GM21737 (cell line): ENCODE data around the gene FYB1.

ENCODE experiments used
- ATAC-seq: cut with Tn5 transposase; IDR thresholded peaks from one replicate; pipeline ENCODE4 v1.9.1; 2021; ENCODE audit warnings: mild to moderate bottlenecking, moderate library complexity; ENCODE audit not compliant: unreplicated experiment

FYB1 gene

GRCh38 chr5:39062104-39062503 is 157.3 kb downstream of the FYB1 start:
- no peak for ATAC-seq

- no peak for ATAC-seq
Measured at GRCh38 chr5:39059064-39059463, 160.3 kb downstream of the FYB1 start.

- peak; percentile 63 for ATAC-seq
Measured at GRCh38 chr5:39058178-39058921, 161.0 kb downstream of the FYB1 start.

- ATAC-seq: peak; percentile 42
Measured at GRCh38 chr5:39057734-39058133, 161.6 kb downstream of the FYB1 start.

- ATAC-seq: no peak
Measured at GRCh38 chr5:39055768-39056398, 163.5 kb downstream of the FYB1 start.
